Astrocyte of the cerebellum (primary cell): ENCODE data around the gene MIB1.
"Not testable (repeated sequence)": the region's sequence is repeated elsewhere in the genome, so short reads cannot be mapped to it uniquely, and the experiment has no call there.

ENCODE experiments used
- DNase-seq: peaks from one replicate; pipeline ENCODE4 v3.0.0-alpha.2; 2011; ENCODE audit warnings: low read depth
- H3K4me3 ChIP-seq: 2 replicates; pipeline ENCODE4 v1.5.1; 2011; ENCODE audit warnings: mild to moderate bottlenecking, low read depth, low read length, moderate library complexity
- in situ Hi-C: cut with HindIII; loops from 2 replicates; pipeline ENCODE4 v1.10.0; 2017; ENCODE audit warnings: low sequenced_read_pairs
- TF ChIP-seq, protein P1 (sequence below): IDR thresholded peaks from 2 replicates; pipeline ENCODE4 v1.5.1; 2012; ENCODE audit warnings: low read length, low read depth, moderate library complexity, mild to moderate bottlenecking; ENCODE audit errors: missing control alignments

The MIB1 gene

GRCh38 chr18:21774722-21775121 lies 34.1 kb downstream of the MIB1 start:
- TF ChIP-seq, protein P1, sequence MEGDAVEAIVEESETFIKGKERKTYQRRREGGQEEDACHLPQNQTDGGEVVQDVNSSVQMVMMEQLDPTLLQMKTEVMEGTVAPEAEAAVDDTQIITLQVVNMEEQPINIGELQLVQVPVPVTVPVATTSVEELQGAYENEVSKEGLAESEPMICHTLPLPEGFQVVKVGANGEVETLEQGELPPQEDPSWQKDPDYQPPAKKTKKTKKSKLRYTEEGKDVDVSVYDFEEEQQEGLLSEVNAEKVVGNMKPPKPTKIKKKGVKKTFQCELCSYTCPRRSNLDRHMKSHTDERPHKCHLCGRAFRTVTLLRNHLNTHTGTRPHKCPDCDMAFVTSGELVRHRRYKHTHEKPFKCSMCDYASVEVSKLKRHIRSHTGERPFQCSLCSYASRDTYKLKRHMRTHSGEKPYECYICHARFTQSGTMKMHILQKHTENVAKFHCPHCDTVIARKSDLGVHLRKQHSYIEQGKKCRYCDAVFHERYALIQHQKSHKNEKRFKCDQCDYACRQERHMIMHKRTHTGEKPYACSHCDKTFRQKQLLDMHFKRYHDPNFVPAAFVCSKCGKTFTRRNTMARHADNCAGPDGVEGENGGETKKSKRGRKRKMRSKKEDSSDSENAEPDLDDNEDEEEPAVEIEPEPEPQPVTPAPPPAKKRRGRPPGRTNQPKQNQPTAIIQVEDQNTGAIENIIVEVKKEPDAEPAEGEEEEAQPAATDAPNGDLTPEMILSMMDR: no peak
- DNase-seq: no peak
- H3K4me3 ChIP-seq: no peak overlapping the region
- in situ Hi-C loops: no loop called here

GRCh38 chr18:21777814-21778213 lies 37.2 kb downstream of the MIB1 start:
- H3K4me3 ChIP-seq: no peak overlapping the region
- in situ Hi-C loops: no loop called here
- TF ChIP-seq, protein P1: no peak
- DNase-seq: no peak

- in situ Hi-C loops: no loop called here
- H3K4me3 ChIP-seq: no peak overlapping the region
- TF ChIP-seq, protein P1: no peak
- no peak for DNase-seq
These were observed 45.9 kb downstream of the MIB1 start for GRCh38 chr18:21786526-21786925.

GRCh38 chr18:21796089-21796488 lies 55.5 kb downstream of the MIB1 start:
- DNase-seq, in situ Hi-C loops, H3K4me3 ChIP-seq: not testable (repeated sequence)

GRCh38 chr18:21798126-21798525 lies 57.5 kb downstream of the MIB1 start:
- no peak overlapping the region for H3K4me3 ChIP-seq
- in situ Hi-C loops: no loop called here
- no peak for DNase-seq
- TF ChIP-seq, protein P1: no peak

- TF ChIP-seq, protein P1: no peak
- in situ Hi-C loops: no loop called here
- no peak for DNase-seq
- no peak overlapping the region for H3K4me3 ChIP-seq
These were observed 59.1 kb downstream of the MIB1 start for GRCh38 chr18:21799721-21800120.

DNA sequence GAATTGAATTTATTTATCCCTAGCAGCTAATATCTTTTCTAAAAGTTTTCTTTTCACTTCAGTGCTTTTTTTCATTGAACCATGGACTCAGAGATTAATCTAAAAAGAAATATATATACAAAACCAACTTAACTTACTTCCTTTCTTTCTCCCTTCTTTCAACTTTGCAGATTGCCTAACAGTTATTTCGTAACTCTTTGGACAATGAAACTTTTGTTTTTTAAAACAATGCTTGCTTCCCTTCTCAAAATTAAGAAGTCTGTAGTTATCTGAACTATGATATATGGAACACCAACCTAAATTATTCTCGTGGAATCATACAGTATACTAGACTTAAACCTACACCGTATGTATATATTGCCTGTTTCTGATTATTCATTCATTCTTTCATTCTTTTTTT lies 62.9 kb downstream of the MIB1 start:
- DNase-seq: no peak
- TF ChIP-seq, protein P1: no peak
- in situ Hi-C loops: no loop called here
- no peak overlapping the region for H3K4me3 ChIP-seq
